HG03139 (cell line): ENCODE measurements around the gene GABPB1.

Experiments
- ATAC-seq: cut with Tn5 transposase; IDR thresholded peaks from one replicate; pipeline ENCODE4 v1.9.1; 2021; ENCODE audit not compliant: unreplicated experiment

The GABPB1 gene

DNA sequence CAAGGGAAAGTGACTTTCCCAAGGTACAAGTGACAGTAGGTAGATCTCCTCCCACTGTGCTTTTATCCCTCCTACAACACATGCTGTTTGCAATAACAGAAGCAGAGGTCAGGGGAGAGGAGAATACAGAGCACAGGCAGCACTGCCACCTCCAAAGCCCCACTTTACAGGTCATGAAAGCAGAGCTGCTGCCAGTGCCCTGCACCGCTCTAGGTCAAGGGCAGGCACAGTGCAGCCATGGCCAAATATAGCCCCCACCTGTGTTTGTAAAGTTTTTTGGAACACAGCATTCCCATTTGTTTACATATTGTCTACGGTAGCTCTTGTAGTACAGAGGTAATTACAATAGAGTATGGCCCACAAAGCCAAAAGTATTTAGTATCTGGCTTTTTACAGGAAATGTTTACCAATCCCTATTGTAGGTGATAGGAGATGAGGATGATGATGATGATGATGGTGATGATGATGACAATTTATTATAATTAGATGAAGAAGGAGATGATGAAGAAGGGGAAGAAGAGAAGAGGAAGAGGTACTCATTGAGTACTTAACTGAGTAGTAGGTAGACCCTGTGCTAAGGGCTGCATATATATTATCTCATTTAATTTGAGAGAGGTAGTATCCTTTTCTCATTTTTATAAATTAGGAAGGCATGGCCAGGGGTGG is 109.9 kb downstream of the GABPB1 start:
- ATAC-seq: no peak

DNA sequence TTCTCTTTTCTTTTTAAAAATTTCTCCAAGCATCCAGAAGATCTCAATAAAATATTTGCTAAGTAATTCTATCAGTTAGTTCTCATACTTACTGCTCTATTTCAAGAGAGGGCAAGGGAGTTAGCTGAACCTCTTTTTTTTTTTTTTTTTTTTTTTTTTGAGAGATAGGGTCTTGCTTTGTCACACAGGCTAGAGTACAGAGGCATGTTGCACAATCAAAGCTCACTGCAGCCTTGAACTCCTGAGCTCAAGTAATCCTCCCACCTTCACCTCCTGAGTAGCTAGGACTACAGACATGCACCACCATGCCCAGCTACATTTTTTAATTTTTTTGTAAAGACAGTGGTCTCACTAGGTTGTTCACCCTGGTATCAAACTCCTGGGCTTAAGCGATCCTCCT is 110.8 kb downstream of the GABPB1 start:
- ATAC-seq: no peak

DNA sequence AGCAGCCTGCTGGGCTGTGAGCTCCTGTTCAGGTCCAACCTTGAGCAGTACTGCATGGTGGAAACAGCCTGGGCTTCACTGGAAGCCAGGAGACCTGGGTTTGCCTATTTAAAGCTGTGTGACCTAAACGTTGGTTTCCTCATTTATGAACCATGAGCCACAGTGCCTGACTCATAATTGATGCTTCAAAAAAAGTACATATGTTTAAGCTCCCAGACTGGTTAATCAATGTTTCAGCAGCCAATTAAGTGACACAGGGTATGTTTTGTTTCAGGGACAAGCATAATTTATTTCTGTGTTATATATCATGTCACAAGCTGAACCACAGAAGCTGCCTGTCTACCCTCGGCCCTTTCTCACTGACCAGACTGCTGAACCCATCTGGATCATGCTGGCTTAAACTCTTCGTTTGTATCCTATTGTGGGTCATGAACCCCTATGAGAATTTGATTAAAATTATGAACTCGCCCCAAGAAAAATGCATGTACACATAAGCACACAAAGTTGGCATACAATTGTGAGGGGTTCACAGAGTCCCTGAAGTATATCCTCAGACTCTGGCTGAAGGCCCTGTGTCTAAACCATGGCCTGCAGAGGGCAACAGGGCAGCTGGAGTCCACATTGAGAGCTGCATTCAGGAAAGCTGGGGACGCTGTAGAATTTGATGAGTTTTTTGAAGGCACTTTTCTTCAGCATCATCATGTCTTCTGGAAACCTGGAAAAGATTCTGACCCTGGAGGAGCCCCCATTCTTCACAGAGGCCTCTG is 113.1 kb downstream of the GABPB1 start:
- no peak for ATAC-seq

DNA sequence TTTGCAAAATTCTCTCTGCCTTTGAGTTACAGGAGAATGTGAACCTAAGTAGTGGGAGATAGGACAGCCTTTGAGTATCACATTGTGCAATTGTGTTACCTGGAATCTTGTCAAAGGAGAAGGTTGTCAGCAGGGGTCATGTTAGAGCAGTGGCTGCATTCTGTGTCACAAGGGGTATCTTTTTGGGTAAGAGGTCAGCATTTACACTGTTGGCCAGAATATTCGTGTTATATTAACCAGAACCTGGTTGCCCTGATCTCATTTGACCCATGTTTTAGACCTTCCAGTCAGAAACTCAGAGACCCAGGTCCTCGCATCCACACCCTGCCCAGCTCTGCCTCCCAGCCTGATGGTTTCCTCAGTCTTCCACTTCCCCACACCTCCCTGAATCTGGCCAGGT is 116.7 kb downstream of the GABPB1 start:
- no peak for ATAC-seq

DNA sequence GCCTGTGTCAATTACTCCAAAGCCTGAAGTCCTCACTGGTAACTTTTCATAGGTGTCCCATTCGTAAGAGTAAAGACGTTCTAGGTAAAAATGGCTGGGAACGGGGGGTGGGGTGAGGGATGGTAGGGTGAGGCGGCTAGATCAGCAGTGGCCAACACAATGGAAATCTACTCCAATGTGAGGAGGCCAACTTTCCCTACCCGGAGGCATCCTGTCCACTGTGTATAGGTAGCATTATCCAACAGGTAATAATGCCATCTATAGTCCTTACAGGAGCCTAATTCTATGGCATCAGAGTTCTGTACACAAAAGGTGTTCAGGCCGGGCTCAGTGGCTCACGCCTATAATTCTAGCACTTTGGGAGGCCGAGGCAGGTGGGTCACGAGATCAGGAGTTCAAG is 118.6 kb downstream of the GABPB1 start:
- no peak for ATAC-seq

DNA sequence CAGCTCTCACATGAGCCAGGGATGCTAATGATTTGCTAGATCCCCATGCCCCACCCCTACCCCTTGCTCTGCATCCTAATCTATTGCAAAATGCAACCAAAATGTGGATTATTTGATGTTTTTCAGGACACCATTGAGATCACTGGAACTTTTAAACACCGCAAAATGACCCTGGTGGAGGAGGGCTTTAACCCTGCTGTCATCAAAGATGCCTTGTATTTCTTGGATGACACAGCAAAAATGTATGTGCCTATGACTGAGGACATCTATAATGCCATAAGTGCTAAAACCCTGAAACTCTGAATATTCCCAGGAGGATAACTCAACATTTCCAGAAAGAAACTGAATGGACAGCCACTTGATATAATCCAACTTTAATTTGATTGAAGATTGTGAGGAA is 119.2 kb downstream of the GABPB1 start:
- ATAC-seq: no peak

DNA sequence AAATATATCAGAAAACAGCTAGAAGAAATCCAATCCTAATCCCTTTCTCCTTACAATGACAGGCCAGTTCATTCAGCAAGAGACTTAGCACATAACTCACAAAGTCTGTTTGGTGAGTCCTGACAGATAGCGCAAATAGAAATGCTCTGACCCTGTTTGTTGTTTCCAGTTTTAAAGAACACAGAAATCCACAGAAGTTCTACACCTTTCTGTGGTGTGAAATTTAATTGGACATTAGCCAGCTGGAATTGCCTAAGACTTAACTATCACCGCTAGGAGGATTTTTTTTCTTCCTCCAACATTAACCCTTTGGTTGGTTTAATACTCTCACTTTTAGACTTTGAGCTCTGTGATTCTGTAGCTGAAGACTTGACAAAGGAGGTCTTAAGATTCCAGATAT is 120.2 kb downstream of the GABPB1 start:
- no peak for ATAC-seq

DNA sequence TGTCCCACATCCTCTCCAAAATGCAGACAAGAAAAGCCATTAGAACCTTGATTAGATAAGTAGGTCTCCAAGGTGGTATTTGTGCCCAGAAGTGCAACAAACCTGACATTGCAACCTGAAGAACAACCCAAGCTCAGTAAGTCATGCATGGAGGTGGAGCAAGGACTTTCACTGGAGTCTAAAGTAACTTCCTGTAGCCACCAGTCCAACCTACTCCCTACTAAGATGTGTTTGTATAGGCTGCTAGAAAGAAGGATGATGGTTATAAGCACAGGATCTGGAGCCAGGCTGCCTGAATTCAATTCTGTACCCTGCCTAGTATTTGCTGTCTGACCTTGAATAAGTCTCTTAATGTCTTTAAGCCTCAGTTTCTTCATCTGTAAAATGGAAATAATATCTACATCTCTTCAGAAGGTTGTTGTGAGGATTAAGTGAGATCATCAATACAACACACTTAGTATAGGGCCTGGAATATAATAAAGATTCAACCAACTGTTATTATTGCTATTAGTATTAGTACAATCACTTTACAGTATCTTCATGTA is 121.7 kb downstream of the GABPB1 start:
- no peak for ATAC-seq

DNA sequence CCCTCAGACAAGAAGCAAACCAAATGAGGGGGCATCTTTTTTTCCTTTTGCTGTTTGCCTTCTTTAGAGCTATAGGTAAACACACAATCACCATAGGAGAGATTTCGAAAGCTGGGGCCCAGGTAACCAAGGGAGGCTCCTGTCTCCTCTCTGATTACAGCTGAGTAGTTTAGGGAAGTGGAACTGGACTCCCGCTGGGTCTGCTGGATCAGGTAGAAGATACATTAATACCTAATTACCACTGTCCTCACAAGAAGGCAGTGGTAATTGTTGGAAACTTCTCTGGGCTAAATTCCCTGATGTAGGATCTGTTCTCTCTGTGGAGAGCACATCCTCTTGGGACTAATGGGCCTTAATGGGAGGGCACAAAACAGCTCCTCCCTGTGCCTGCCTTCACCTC is 122.2 kb downstream of the GABPB1 start:
- no peak for ATAC-seq

DNA sequence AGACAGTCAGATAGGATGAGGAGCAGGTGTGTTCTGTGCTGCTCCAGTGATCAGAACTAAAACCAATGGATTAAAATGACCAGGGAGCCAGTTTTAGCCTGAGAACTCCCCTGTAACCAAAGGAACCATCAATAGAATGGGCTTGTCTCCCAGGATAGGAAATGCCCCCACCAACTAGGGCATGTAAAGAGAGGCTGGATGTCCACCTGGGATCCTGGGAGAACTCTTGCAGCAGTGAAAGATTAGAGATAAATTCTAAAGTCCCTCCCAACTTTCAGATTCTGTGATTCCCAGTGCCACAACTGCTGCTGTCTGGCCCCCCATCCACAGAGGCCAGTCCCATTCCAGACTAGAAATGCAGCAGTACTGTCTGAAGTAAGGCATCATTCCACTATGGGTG is 123.2 kb downstream of the GABPB1 start:
- no peak for ATAC-seq

DNA sequence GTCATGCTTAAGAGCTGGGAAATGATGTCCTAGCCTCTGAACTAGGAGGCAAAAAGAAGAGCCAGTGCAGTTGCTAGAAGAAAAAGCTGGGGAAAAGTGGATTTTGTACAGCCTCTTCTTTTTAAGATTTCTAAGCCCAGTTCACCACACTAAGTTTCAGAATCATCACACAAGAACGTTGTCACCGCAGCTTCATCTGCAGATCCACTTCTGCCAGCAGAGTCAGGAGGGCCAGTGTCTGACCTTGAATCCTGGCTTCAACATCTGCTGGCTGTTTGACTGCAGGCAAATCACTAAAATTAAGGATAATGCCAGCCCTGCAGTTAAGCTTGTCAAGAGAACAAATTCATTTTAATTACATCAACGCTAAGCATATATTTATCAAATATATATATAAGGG is 125.7 kb downstream of the GABPB1 start:
- no peak for ATAC-seq

DNA sequence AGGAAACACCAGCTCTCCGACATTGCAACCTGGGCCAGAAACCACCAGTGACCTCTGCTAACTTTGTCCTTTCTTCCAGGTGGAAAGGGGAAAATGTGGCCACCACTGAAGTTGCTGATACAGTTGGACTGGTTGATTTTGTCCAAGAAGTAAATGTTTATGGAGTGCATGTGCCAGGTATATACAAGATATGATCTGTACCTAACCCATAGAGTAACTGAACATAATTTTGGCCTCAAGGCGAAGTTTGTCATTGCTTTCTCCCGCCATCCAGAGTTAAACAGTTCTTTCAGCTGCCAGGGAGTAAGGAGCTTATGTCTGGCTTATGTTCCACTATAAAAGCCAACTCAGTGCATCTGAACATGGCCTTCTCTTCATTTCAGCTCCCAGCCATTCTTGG is 126.1 kb downstream of the GABPB1 start:
- ATAC-seq: no peak

DNA sequence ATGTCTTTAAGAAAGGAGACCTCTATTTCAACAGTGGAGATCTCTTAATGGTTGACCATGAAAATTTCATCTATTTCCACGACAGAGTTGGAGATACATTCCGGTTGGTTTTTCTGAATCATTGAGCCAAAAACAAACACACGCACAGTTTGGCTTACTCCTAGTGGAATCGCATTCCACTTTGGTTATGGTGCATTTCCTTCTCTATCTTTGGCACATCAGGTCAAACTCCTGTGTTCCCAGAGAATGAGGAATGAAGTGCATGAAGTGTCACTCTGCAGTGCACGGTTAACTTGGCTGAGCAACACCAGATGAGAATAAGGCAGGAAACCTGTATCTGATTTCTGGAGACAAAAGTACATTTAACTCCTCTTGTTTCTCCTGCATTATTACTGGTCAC is 127.9 kb downstream of the GABPB1 start:
- no peak for ATAC-seq

DNA sequence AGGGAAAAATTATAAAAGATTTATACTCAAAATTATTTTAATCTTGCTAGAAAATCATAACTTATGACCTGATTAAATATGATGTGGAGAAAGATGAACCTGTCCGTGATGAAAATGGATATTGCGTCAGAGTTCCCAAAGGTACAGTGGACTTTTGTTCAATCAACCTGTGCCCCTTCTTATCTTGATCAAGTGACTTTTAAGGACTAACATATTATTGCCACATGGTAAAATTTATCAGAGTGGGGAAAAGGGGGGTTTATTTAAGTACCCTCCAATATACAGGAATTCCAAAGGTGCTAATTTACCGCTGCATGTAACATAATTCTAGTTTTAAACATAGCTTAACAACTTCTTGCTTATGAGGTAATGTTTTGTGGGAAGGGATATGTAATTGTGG is 129.1 kb downstream of the GABPB1 start:
- ATAC-seq: no peak
